Type B pancreatic cell (in vitro differentiated cells): ENCODE data around the gene CETN2. TPM values are rescaled to one million over a fixed set of nuclear protein-coding genes. Genes with fewer than 3 reads are reported as not detected.
"Not testable (repeated sequence)": the region's sequence is repeated elsewhere in the genome, so short reads cannot be mapped to it uniquely, and the experiment has no call there.

Source experiments
- DNase-seq: peaks from one replicate; pipeline ENCODE4 v3.0.0; 2021; ENCODE audit warnings: mixed read lengths; ENCODE audit not compliant: unreplicated experiment; ENCODE audit errors: extremely low spot score
- H3K27ac Mint-ChIP-seq: 2 replicates; pipeline ENCODE4 v1.8.0; 2021; ENCODE audit warnings: mild to moderate bottlenecking, mixed read lengths
- H3K27me3 Mint-ChIP-seq: 2 replicates; pipeline ENCODE4 v1.8.0; 2021; ENCODE audit warnings: mixed read lengths
- H3K36me3 Mint-ChIP-seq: 2 replicates; pipeline ENCODE4 v1.8.0; 2021; ENCODE audit warnings: mixed read lengths
- H3K4me1 Mint-ChIP-seq: one replicate; pipeline ENCODE4 v1.8.0; 2021; ENCODE audit warnings: mixed read lengths; ENCODE audit not compliant: unreplicated experiment
- H3K4me3 Mint-ChIP-seq: 2 replicates; pipeline ENCODE4 v1.8.0; 2021; ENCODE audit warnings: mild to moderate bottlenecking, mixed read lengths
- H3K9me3 Mint-ChIP-seq: 2 replicates; pipeline ENCODE4 v1.8.0; 2021; ENCODE audit warnings: mixed read lengths
- CTCF ChIP-seq: fragments of 200-600 bp; sonication (generic); conservative IDR thresholded peaks from 2 replicates; pipeline ENCODE4 v1.5.0; 2021; ENCODE audit warnings: antibody characterized with exemption, mild to moderate bottlenecking
- total RNA-seq: library from RNA; stranded (reverse); gene quantifications from 2 replicates; pipeline ENCODE4 v1.2.1, GENCODE V29; 2021; ENCODE audit warnings: low replicate concordance

The CETN2 gene
- total RNA-seq, 1 donor from 2014 or later, result 66.3 TPM

- no peak for DNase-seq
- Mint-ChIP-seq H3K4me3 (no peak overlapping the region), H3K4me1 (no peaks in the 10 kb centered on the region), H3K36me3 (peaks cover 5% of the 10 kb centered on the region), H3K9me3 (no peaks in the 10 kb centered on the region), H3K27ac (no peak overlapping the region), H3K27me3 (no peaks in the 10 kb centered on the region)
- no peak for TF ChIP-seq CTCF
Measured at GRCh38 chrX:152844256-152844655, 13.7 kb upstream of the CETN2 start.

GRCh38 chrX:152843852-152844251 lies 13.3 kb upstream of the CETN2 start:
- H3K4me1 Mint-ChIP-seq, result no peaks in the 10 kb centered on the region
- TF ChIP-seq CTCF, result no peak
- no peak overlapping the region for H3K27ac Mint-ChIP-seq
- H3K4me3 Mint-ChIP-seq, result no peak overlapping the region
- H3K36me3 Mint-ChIP-seq, result peaks cover 3% of the 10 kb centered on the region
- no peak for DNase-seq
- no peaks in the 10 kb centered on the region for H3K9me3 Mint-ChIP-seq
- no peaks in the 10 kb centered on the region for H3K27me3 Mint-ChIP-seq

- H3K4me3 Mint-ChIP-seq, result no peak overlapping the region
- no peaks in the 10 kb centered on the region for H3K9me3 Mint-ChIP-seq
- H3K4me1 Mint-ChIP-seq, result no peaks in the 10 kb centered on the region
- DNase-seq, result no peak
- no peak overlapping the region for H3K27ac Mint-ChIP-seq
- TF ChIP-seq CTCF, result no peak
- peaks cover 5% of the 10 kb centered on the region for H3K36me3 Mint-ChIP-seq
- H3K27me3 Mint-ChIP-seq, result no peaks in the 10 kb centered on the region
Measured at GRCh38 chrX:152842772-152843338, 12.3 kb upstream of the CETN2 start.

GRCh38 chrX:152835470-152835869 lies 4.9 kb upstream of the CETN2 start:
- H3K4me1 Mint-ChIP-seq, H3K27ac Mint-ChIP-seq, H3K27me3 Mint-ChIP-seq, H3K9me3 Mint-ChIP-seq, DNase-seq, H3K4me3 Mint-ChIP-seq: not testable (repeated sequence)
- peaks cover 20% of the 10 kb centered on the region for H3K36me3 Mint-ChIP-seq

GRCh38 chrX:152833378-152833777 lies 2.8 kb upstream of the CETN2 start:
- Mint-ChIP-seq H3K4me1 (no peaks in the 10 kb centered on the region), H3K9me3 (peaks cover 4% of the 10 kb centered on the region), H3K27me3 (no peaks in the 10 kb centered on the region), H3K36me3 (peaks cover 17% of the 10 kb centered on the region), H3K27ac (no peak overlapping the region), H3K4me3 (peak overlapping the region; percentile 18)
- DNase-seq, result no peak
- no peak for TF ChIP-seq CTCF

GRCh38 chrX:152832520-152832919 lies 2.0 kb upstream of the CETN2 start:
- Mint-ChIP-seq H3K4me1 (no peaks in the 10 kb centered on the region), H3K4me3 (peak overlapping the region; percentile 99), H3K27ac (no peak overlapping the region), H3K27me3 (no peaks in the 10 kb centered on the region), H3K36me3 (peaks cover 15% of the 10 kb centered on the region), H3K9me3 (peaks cover 4% of the 10 kb centered on the region)
- no peak for DNase-seq
- TF ChIP-seq CTCF, result no peak
